ENCODE data around the gene MCF2L.

Gene MCF2L

DNA sequence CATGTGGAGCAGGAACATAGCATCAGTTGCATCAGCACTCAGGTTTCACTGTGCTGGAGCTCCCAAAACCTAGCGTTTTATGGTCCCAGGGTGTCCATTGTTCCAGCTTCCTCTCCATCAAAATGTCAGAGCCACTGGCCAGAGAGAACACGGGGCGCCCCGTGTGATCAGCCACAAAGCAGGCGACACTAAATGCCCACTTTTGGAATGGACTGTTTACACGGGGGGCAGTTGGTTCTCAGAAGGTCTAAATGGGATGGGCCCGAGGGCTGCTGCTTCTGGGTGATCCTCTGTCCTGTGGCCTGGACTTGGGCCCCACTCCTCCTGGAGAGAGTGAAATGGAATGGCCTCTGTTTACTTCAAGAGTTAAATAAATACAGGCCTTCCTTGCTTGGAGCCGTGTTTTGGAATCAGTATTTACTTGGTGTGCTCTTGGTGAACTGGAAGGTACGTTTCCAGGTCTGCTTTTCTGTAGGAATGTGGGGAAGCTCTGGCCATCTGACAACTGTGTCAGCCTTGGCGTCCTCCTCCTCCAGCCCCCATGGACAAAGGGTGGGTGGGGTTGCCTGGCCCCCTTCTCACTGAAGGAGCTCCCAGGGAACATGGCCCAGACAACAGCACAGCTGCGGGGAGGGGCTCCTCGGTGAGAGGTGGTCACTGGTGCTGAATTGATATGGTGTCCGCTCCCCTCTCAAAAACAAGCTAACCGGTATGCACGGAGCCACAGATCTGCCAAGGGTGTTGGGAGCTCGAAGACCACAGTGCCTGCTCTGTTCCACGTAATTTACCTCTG, 16.1 kb upstream of the MCF2L start:
- H3K27me3 ChIP-seq (ENCODE audit: insufficient read depth, low read depth, severe bottlenecking): no peaks in the 10 kb centered on the region
- no peaks in the 10 kb centered on the region for H3K36me3 ChIP-seq
- no peak overlapping the region for H3K27ac ChIP-seq
- H3K9me3 ChIP-seq (ENCODE audit: severe bottlenecking): no peaks in the 10 kb centered on the region
- no peak for DNase-seq
- no peak for TF ChIP-seq CTCF (IDR thresholded peaks at IDR 0.05; ENCODE audit: low read depth, low read length)
- H3K4me3 ChIP-seq (ENCODE audit: low read depth, low read length): no peak overlapping the region

DNA sequence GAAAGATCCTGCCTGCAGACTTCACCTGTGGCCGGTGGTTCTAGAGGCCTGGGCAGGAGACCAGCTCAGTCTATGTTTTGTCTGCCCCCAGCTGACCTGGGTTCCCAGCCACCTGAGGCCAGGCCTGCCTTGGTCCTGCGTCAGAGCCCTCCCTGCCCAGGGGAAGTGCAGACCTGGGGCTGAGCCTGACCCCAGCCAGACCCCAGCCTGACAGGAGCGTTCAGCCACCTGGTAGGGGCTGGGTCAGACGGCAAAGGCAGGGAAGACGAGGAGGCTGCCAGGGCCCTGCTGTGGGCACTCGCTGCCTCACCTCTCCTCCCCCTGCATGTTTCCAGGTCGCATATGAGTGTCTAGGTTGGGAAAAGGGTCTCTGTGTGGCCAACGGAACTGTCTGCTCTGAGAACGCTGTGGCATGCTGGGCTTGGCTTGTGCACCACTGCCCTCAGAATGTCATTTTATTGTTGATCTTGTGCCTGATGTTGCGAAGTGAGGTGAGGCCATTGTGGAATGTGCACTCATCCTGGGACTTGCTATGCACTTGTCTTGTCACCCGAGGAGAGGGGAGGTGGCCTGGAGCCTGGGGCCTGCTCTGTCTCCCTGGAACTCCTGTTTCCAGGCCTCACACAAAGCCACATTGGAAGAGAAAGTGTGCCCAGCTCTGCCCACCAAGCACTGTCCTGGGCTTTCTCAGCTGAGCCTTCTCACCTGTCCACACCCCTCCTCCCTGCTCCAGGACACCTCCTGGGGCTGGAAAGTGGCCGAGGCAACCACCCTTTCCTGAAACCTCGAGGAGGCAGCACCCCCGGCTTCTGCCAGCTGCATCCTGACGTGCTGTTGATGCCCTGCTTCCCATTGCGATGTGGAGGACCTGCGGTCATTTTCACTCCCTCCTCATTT, 15.2 kb upstream of the MCF2L start:
- H3K27me3 ChIP-seq (ENCODE audit: insufficient read depth, low read depth, severe bottlenecking): no peaks in the 10 kb centered on the region
- H3K27ac ChIP-seq: no peak overlapping the region
- H3K4me3 ChIP-seq (ENCODE audit: low read depth, low read length): no peak overlapping the region
- H3K36me3 ChIP-seq: no peaks in the 10 kb centered on the region
- DNase-seq: no peak
- TF ChIP-seq CTCF (IDR thresholded peaks at IDR 0.05; ENCODE audit: low read depth, low read length): no peak
- H3K9me3 ChIP-seq (ENCODE audit: severe bottlenecking): no peaks in the 10 kb centered on the region

GRCh38 chr13:112954488-112955270, 14.3 kb upstream of the MCF2L start:
- no peak for DNase-seq
- Histone ChIP-seq H3K27me3 (ENCODE audit: insufficient read depth, low read depth, severe bottlenecking) (no peaks in the 10 kb centered on the region), H3K27ac (no peak overlapping the region), H3K4me3 (ENCODE audit: low read depth, low read length) (no peak overlapping the region), H3K36me3 (no peaks in the 10 kb centered on the region), H3K9me3 (ENCODE audit: severe bottlenecking) (no peaks in the 10 kb centered on the region)
- no peak for TF ChIP-seq CTCF (IDR thresholded peaks at IDR 0.05; ENCODE audit: low read depth, low read length)

DNA sequence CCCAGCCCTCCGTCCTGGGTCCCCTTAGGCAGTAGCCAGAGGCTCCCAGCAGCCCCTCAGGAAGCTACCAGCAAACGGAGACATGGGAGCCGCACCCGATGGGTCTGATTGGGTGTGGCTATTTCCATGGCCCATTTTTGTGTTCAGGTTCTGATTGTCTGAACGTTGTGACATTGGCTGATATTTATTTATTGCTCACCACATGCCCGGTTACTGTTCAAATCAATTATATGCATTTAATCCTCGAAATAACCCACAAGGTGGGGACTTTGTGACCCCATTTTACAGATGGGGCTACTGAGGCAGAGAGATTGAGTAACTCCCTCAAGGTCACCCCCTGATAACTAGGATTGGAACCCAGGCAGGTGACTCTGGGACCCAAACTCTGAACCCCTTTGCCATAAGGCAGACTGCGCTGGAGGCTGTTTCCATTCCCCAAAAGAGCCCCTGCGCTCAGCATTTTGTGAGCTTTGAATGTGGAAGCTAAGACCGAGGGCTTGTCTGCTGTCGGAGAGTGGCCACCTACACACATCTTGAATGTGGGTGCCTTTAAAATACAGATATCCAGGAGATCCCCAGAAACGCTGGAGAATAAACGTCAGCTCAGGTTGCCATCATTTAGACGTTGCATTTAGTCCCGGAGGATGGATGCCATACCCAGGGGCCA, 13.6 kb upstream of the MCF2L start:
- Histone ChIP-seq H3K36me3 (no peaks in the 10 kb centered on the region), H3K27ac (no peak overlapping the region), H3K9me3 (ENCODE audit: severe bottlenecking) (no peaks in the 10 kb centered on the region), H3K27me3 (ENCODE audit: insufficient read depth, low read depth, severe bottlenecking) (no peaks in the 10 kb centered on the region), H3K4me3 (ENCODE audit: low read depth, low read length) (no peak overlapping the region)
- no peak for TF ChIP-seq CTCF (IDR thresholded peaks at IDR 0.05; ENCODE audit: low read depth, low read length)
- no peak for DNase-seq

DNA sequence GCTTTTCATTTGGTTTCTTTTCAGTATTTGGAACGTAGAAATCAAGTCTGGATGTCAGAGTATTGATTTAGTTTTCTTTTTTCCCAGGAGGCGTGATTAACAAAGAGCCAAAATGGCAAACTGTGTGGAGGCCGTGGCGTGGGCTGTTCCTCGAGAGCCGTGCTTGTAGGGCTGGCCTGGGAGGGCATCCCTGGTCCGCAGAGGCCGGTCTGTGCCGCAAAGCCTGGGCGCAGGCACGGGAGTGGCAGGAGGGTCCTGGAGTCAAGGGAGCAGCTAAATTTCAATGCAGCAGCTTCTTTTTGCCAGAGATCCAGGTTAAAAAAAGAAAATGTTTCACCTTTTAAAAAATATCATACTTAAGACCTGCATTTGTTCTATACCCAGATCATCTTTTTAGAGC, 13.1 kb upstream of the MCF2L start:
- no peak overlapping the region for H3K4me3 ChIP-seq (ENCODE audit: low read depth, low read length)
- no peak for DNase-seq
- no peaks in the 10 kb centered on the region for H3K27me3 ChIP-seq (ENCODE audit: insufficient read depth, low read depth, severe bottlenecking)
- no peak for TF ChIP-seq CTCF (IDR thresholded peaks at IDR 0.05; ENCODE audit: low read depth, low read length)
- H3K9me3 ChIP-seq (ENCODE audit: severe bottlenecking): no peaks in the 10 kb centered on the region
- no peaks in the 10 kb centered on the region for H3K36me3 ChIP-seq
- H3K27ac ChIP-seq: no peak overlapping the region
